NCI-H2029 (cell line): ENCODE measurements around the gene ARHGAP10.
"Not testable (repeated sequence)": the region's sequence is repeated elsewhere in the genome, so short reads cannot be mapped to it uniquely, and the experiment has no call there.

Experiments
- DNase-seq: peaks from one replicate; lab custom pipeline; 2025; lab: John Stamatoyannopoulos, UW

The ARHGAP10 gene

GRCh38 chr4:147901388-147901787, 169.5 kb downstream of the ARHGAP10 start:
- no peak for DNase-seq

DNA sequence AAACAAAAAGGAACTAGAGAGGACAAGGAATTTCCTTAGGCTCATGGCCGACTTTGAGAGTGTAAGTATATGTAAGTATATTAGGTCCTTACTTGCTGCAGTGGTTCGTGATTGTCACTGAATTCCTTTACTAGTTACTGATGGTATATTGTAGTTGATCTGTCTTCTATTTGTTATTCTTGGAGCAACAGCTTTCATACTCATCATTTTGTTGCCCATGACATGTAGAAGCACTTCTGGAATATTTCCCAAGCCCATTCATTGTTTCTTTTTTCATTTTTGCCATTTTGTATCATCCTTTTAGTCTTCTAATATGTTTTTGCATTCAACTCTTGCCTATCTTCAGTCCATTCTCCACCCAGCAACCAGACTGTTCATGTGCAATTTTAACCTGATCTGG, 170.0 kb downstream of the ARHGAP10 start:
- no peak for DNase-seq

- no peak for DNase-seq
Measured at GRCh38 chr4:147909225-147909624, 177.3 kb downstream of the ARHGAP10 start.

- DNase-seq: no peak
Measured at GRCh38 chr4:147910315-147910714, 178.4 kb downstream of the ARHGAP10 start.

GRCh38 chr4:147912106-147912505, 180.2 kb downstream of the ARHGAP10 start:
- DNase-seq: not testable (repeated sequence)

DNA sequence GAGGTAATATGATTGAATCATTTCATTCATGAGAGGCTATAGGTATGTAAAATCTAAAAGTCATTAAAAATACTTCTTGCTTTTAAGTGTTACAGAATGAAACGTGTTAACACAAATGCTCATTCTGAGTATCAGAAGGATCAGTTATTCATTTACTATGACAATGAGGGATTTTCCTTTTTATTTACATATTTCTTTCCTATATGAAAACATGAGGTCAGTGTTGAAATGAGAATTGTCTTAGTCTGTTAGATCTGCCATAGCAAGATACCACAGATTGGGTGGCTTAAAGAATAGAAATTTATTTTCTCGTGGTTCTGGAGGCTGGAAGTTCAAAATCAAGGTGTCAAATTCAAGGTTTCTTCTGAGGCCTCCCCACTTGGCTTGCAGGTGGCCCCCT, 181.2 kb downstream of the ARHGAP10 start:
- DNase-seq: no peak

GRCh38 chr4:147916351-147916750, 184.5 kb downstream of the ARHGAP10 start:
- DNase-seq: no peak

GRCh38 chr4:147923381-147923780, 191.5 kb downstream of the ARHGAP10 start:
- DNase-seq: no peak

DNA sequence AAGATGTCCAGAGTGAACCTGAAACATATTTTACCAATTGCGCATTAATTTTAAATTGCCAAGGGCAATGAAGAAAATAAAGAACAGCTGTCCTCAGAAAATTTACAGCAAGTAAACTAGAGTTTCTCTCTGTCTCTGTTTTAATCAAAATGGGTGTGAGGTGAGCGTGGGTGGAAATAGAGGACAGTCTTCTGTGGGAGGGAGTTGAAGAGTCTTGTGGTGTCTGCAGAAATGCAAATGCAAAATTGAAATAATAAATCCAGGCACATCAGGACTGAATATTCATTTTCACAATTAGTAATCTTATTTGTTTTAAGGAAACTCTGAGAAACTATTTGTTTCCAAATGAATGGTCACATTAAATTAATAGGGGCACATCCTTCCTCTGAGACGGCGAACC, 192.0 kb downstream of the ARHGAP10 start:
- no peak for DNase-seq

GRCh38 chr4:147924604-147925412, 192.9 kb downstream of the ARHGAP10 start:
- no peak for DNase-seq

- no peak for DNase-seq
Measured at GRCh38 chr4:147927377-147928137, 195.7 kb downstream of the ARHGAP10 start.

DNA sequence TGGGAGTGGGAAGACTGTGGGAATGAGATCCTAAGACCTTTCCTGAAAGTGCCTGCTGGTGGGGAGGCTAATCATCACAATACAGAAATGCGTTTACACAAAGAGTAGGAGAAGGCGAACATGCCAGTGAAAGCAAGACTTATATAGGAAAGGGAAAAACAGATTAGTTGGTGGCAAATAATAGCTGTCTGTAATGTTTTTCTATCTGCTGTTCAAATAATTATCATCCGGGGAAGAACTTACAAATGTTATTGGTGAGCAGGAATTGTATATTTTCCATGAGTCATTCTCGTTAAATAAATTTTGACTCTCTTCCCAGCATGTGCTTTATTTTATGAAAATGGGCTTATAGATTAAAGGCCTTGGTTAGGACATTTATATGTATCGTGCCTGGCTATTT, 196.5 kb downstream of the ARHGAP10 start:
- no peak for DNase-seq

GRCh38 chr4:147929746-147930145, 197.9 kb downstream of the ARHGAP10 start:
- no peak for DNase-seq

- no peak for DNase-seq
Measured at GRCh38 chr4:147933316-147933715, 201.4 kb downstream of the ARHGAP10 start.

DNA sequence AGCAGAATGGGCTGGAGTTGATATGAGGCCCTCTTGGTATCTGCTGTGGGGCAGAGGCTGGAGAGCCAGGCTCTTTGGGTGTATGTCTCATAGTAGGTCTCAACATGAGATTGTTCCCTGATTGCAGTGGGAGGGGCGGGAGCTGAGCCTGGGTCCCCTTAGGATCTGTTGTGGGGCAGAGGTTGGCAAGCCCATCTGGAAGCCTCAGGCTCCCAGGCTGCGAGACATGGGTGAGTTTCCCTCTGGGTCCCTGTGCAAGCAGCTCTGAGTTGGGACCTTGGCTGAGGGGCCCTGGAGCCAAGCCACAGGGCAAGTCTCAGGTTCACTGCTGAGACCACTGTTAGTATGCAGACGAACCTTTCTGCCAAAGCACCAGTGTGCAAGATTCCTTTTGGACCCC, 201.9 kb downstream of the ARHGAP10 start:
- DNase-seq: no peak

DNA sequence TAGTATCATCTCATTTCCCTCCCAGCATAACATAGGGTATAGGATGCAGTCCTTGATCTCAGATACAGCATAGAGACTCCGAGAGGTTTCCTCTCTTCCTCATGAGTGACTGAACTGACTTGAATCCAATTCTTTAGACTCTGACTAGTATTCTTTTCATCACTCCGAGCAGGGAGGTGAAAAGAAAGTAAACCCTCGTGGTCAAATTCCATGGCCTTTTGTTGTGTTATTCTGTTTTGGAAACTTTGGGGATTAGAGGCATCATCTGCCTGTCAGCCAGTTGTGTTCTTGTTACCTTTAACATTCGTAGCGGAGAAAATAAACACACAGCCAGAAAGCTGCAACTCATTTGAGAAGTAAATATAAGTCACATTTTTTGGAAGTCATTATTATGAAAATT, 206.6 kb downstream of the ARHGAP10 start:
- DNase-seq: no peak

DNA sequence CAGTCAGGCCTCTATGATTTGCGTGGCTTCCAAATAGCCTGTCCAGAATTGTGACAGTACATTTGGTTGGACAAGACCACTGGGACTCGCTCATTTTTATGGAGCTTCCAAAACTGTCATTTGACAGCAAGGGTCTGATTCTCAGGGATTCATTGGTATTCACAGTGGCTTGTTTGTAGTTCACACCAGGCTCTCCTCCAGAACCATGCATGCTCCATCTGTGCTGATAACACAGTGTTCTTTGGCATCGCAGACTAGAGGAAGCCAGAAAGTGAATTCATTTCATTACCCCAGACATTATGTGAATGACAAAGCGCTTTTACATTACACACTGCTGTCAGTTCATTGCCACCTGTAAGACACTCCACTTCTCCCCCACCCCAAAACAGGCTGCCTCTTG, 208.3 kb downstream of the ARHGAP10 start:
- DNase-seq: no peak

- DNase-seq: no peak
Measured at GRCh38 chr4:147941373-147941772, 209.5 kb downstream of the ARHGAP10 start.

DNA sequence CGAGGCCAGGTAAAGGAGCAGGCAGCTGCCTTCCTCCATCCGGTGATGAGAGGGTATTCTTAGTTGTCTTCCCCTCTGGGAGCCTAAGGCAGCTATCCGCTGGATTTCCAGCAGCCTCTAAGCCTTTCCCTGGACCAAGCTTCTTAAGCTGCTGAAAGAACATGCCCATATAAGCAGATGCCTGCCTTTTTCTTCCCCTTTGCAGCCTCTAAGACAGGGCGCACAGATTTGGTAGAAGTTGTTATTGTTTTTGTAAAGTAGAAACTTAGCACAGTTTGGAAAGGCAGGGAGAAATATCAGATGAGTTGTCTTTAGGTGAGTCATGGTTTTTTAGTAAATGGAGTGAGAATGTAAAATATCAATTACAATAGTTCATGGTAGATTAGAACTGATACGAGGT, 210.8 kb downstream of the ARHGAP10 start:
- DNase-seq: no peak

DNA sequence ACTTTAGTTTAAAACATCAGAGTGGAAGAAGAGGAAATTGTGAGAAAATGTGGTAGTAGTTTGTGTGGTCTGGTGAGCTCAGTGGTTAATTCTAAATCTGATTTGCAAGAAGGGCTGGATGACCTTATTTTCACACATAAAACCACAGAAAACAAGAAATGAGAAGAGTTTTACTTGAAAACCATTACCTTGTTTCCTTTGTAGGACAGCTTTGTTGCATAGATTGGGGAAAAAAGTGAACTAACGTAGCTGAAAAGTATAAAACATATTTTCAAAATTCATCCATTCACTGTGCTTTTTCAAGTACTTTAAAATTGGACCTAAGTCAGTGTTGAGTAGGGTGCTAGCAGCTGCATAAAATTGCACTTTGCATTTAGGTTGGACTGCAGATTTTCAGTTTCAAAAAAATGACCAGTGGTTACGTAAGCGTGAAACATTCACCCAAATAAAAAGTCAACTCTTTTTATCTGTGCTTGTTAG, 211.3 kb downstream of the ARHGAP10 start:
- no peak for DNase-seq

GRCh38 chr4:147944249-147944648, 212.4 kb downstream of the ARHGAP10 start:
- DNase-seq: no peak

DNA sequence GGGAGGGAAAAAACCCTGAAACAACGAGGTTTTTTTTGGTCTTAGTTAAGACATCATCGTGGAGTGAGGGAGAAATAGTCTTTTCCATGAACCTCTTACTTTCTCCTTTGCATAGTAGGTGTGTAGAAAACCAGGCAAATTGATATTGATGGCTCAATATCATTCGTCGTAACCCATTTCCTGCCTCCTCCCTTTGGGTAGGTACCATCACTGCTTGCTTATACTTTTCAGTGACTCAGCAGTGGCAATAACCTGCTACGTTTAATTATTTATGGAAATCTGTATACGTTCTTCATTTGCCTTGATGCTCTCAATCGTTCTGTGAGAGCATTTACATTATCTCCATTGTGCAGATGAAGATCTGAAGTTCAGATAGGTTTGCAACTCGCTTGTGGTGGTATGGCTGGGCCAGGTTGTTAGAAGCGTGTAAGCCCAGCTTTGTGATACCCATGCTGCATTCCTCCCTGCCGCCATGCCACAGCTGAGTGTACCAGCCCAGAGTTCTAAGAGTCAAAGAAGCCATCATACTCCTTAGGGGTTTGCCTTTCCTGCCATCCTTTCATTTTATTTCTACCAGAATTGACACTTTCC, 212.9 kb downstream of the ARHGAP10 start:
- no peak for DNase-seq

GRCh38 chr4:147948336-147948735, 216.4 kb downstream of the ARHGAP10 start:
- no peak for DNase-seq
